WTC11 (cell line): ENCODE data around the gene TBC1D12. TPM values are rescaled to one million over a fixed set of nuclear protein-coding genes. Genes with fewer than 3 reads are reported as not detected.

Experiments used
- ATAC-seq: fragments of 200-7000 bp; cut with Tn5 transposase; 2 replicates; pipeline ENCODE4 v1.10.0; 2021; ENCODE audit warnings: mild to moderate bottlenecking, moderate library complexity
- CTCF ChIA-PET: fragments of 300-600 bp; sonication (Branson Sonifier 250); formaldehyde crosslinking; loops from one replicate; lab custom pipeline; 2021; ENCODE audit warnings: antibody characterized with exemption; lab: Charles Lee
- POLR2A ChIA-PET: fragments of 350-600 bp; sonication (Branson Sonifier 250); formaldehyde crosslinking; loops from one replicate; lab custom pipeline; 2021; ENCODE audit warnings: antibody characterized with exemption; lab: Charles Lee
- DNase-seq: peaks from one replicate; pipeline ENCODE4 v3.0.0; 2021; ENCODE audit warnings: low spot score
- H3K27ac Mint-ChIP-seq: 2 replicates; pipeline ENCODE4 v1.8.0; 2021; ENCODE audit warnings: mixed read lengths
- H3K27me3 Mint-ChIP-seq: 2 replicates; pipeline ENCODE4 v1.8.0; 2021; ENCODE audit warnings: low read depth, mild to moderate bottlenecking, moderate library complexity, mixed read lengths
- H3K36me3 Mint-ChIP-seq: 2 replicates; pipeline ENCODE4 v1.8.0; 2021; ENCODE audit warnings: mixed read lengths
- H3K4me1 Mint-ChIP-seq: 2 replicates; pipeline ENCODE4 v1.8.0; 2022; ENCODE audit warnings: mixed read lengths
- H3K4me3 Mint-ChIP-seq: 2 replicates; pipeline ENCODE4 v1.8.0; 2021; ENCODE audit warnings: mild to moderate bottlenecking, moderate library complexity, mixed read lengths
- H3K9me3 Mint-ChIP-seq: 2 replicates; pipeline ENCODE4 v1.8.0; 2021; ENCODE audit warnings: mixed read lengths
- CREM ChIP-seq: sonication (generic); formaldehyde crosslinking; IDR thresholded peaks from 2 replicates; pipeline ENCODE4 v1.8.1; 2022; ENCODE audit warnings: mild to moderate bottlenecking, missing genetic modification reagents, moderate library complexity
- ESRRA ChIP-seq: sonication (generic); formaldehyde crosslinking; IDR thresholded peaks from 2 replicates; pipeline ENCODE4 v1.8.1; 2022; ENCODE audit warnings: mild to moderate bottlenecking, missing genetic modification reagents, borderline replicate concordance
- NFATC4 ChIP-seq: fragments of 250-450 bp; sonication (Bioruptor Pico); IDR thresholded peaks from 2 replicates; pipeline ENCODE4 v1.9.0; 2021; ENCODE audit warnings: mild to moderate bottlenecking
- NR2C2 ChIP-seq: sonication (generic); formaldehyde crosslinking; IDR thresholded peaks from 2 replicates; pipeline ENCODE4 v1.8.0; 2022; ENCODE audit warnings: mild to moderate bottlenecking, missing genetic modification reagents
- TCF7 ChIP-seq: sonication (generic); formaldehyde crosslinking; IDR thresholded peaks from 2 replicates; pipeline ENCODE4 v1.8.0; 2022; ENCODE audit warnings: mild to moderate bottlenecking, low read depth, missing genetic modification reagents, moderate library complexity
- ZNF121 ChIP-seq: sonication (generic); formaldehyde crosslinking; IDR thresholded peaks from 2 replicates; pipeline ENCODE4 v1.8.0; 2023; ENCODE audit warnings: missing genetic modification reagents
- ZNF138 ChIP-seq: sonication (generic); formaldehyde crosslinking; conservative IDR thresholded peaks from 2 replicates; pipeline ENCODE4 v1.8.1; 2022; ENCODE audit warnings: mild to moderate bottlenecking, moderate library complexity, missing genetic modification reagents
- ZNF396 ChIP-seq: fragments of 250-450 bp; sonication (Bioruptor Pico); IDR thresholded peaks from 2 replicates; pipeline ENCODE4 v1.8.0; 2021; ENCODE audit warnings: mild to moderate bottlenecking, moderate library complexity, borderline replicate concordance
- ZNF423 ChIP-seq: fragments of 250-450 bp; sonication (Bioruptor Pico); IDR thresholded peaks from 2 replicates; pipeline ENCODE4 v2.1.2; 2022; ENCODE audit warnings: mild to moderate bottlenecking, moderate library complexity
- total RNA-seq: library from RNA; stranded (reverse); gene quantifications from 3 replicates; pipeline ENCODE4 v1.2.3, GENCODE V29; 2021
- TF ChIP-seq, protein P1 (sequence below): sonication (generic); formaldehyde crosslinking; IDR thresholded peaks from 2 replicates; pipeline ENCODE4 v1.8.1; 2022; ENCODE audit warnings: mild to moderate bottlenecking, missing genetic modification reagents, moderate library complexity, borderline replicate concordance
- TF ChIP-seq, protein P2 (sequence below): sonication (generic); formaldehyde crosslinking; IDR thresholded peaks from 2 replicates; pipeline ENCODE4 v1.8.1; 2023; ENCODE audit warnings: mild to moderate bottlenecking, missing genetic modification reagents
- TF ChIP-seq, protein P3 (sequence below): sonication (generic); formaldehyde crosslinking; IDR thresholded peaks from 2 replicates; pipeline ENCODE4 v1.8.0; 2023; ENCODE audit warnings: missing genetic modification reagents, mild to moderate bottlenecking, borderline replicate concordance
- TF ChIP-seq, protein P4 (sequence below): sonication (generic); formaldehyde crosslinking; IDR thresholded peaks from 2 replicates; pipeline ENCODE4 v1.8.0; 2022; ENCODE audit warnings: mild to moderate bottlenecking, missing genetic modification reagents

TBC1D12 gene
- total RNA-seq, 1 experiment from 2014 or later = 2.2 TPM

DNA sequence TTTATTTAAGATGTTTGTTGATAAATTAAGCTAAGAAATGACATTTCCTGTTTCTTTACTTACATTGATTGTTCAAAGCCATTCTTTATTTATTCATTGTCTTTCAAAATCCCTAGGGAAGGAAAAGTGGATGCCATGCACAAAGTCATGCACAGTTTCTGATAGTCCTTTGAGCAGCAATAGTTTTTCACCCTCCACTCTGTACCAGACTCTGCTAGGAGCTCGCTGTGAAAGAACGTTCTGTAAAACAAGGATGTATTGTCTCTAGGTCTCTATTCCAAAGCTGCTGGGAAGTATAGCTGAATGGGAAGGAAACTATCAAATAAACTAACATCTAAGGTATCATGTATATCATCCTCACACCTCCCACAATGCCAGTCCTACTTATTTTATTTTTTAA lies 31.8 kb upstream of the TBC1D12 start (continued):
- TF ChIP-seq NFATC4 (no peak), NR2C2 (CRISPR knock-in tag) (no peak)
- TF ChIP-seq, protein P1, sequence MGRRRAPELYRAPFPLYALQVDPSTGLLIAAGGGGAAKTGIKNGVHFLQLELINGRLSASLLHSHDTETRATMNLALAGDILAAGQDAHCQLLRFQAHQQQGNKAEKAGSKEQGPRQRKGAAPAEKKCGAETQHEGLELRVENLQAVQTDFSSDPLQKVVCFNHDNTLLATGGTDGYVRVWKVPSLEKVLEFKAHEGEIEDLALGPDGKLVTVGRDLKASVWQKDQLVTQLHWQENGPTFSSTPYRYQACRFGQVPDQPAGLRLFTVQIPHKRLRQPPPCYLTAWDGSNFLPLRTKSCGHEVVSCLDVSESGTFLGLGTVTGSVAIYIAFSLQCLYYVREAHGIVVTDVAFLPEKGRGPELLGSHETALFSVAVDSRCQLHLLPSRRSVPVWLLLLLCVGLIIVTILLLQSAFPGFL (CRISPR knock-in tag) = no peak

GRCh38 chr10:94375374-94375773 lies 27.0 kb upstream of the TBC1D12 start:
- no peak overlapping the region for H3K4me3 Mint-ChIP-seq
- ATAC-seq (no peak), DNase-seq (no peak)
- CTCF ChIA-PET = no interaction called here
- POLR2A ChIA-PET = no interaction called here
- H3K9me3 Mint-ChIP-seq = no peaks in the 10 kb centered on the region
- no peaks in the 10 kb centered on the region for H3K36me3 Mint-ChIP-seq
- H3K27me3 Mint-ChIP-seq = peaks cover 25% of the 10 kb centered on the region
- no peak overlapping the region for H3K27ac Mint-ChIP-seq
- TF ChIP-seq ZNF121 (CRISPR knock-in tag) (no peak), CREM (CRISPR knock-in tag) (no peak), ZNF423 (CRISPR knock-in tag) (no peak), ESRRA (CRISPR knock-in tag) (no peak), ZNF138 (CRISPR knock-in tag) (no peak), ZNF396 (CRISPR knock-in tag) (no peak), TCF7 (CRISPR knock-in tag) (no peak)
- TF ChIP-seq, protein P2, sequence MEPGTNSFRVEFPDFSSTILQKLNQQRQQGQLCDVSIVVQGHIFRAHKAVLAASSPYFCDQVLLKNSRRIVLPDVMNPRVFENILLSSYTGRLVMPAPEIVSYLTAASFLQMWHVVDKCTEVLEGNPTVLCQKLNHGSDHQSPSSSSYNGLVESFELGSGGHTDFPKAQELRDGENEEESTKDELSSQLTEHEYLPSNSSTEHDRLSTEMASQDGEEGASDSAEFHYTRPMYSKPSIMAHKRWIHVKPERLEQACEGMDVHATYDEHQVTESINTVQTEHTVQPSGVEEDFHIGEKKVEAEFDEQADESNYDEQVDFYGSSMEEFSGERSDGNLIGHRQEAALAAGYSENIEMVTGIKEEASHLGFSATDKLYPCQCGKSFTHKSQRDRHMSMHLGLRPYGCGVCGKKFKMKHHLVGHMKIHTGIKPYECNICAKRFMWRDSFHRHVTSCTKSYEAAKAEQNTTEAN (CRISPR knock-in tag) = no peak
- TF ChIP-seq, protein P3, sequence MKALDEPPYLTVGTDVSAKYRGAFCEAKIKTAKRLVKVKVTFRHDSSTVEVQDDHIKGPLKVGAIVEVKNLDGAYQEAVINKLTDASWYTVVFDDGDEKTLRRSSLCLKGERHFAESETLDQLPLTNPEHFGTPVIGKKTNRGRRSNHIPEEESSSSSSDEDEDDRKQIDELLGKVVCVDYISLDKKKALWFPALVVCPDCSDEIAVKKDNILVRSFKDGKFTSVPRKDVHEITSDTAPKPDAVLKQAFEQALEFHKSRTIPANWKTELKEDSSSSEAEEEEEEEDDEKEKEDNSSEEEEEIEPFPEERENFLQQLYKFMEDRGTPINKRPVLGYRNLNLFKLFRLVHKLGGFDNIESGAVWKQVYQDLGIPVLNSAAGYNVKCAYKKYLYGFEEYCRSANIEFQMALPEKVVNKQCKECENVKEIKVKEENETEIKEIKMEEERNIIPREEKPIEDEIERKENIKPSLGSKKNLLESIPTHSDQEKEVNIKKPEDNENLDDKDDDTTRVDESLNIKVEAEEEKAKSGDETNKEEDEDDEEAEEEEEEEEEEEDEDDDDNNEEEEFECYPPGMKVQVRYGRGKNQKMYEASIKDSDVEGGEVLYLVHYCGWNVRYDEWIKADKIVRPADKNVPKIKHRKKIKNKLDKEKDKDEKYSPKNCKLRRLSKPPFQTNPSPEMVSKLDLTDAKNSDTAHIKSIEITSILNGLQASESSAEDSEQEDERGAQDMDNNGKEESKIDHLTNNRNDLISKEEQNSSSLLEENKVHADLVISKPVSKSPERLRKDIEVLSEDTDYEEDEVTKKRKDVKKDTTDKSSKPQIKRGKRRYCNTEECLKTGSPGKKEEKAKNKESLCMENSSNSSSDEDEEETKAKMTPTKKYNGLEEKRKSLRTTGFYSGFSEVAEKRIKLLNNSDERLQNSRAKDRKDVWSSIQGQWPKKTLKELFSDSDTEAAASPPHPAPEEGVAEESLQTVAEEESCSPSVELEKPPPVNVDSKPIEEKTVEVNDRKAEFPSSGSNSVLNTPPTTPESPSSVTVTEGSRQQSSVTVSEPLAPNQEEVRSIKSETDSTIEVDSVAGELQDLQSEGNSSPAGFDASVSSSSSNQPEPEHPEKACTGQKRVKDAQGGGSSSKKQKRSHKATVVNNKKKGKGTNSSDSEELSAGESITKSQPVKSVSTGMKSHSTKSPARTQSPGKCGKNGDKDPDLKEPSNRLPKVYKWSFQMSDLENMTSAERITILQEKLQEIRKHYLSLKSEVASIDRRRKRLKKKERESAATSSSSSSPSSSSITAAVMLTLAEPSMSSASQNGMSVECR (CRISPR knock-in tag) = no peak
- TF ChIP-seq, protein P4, sequence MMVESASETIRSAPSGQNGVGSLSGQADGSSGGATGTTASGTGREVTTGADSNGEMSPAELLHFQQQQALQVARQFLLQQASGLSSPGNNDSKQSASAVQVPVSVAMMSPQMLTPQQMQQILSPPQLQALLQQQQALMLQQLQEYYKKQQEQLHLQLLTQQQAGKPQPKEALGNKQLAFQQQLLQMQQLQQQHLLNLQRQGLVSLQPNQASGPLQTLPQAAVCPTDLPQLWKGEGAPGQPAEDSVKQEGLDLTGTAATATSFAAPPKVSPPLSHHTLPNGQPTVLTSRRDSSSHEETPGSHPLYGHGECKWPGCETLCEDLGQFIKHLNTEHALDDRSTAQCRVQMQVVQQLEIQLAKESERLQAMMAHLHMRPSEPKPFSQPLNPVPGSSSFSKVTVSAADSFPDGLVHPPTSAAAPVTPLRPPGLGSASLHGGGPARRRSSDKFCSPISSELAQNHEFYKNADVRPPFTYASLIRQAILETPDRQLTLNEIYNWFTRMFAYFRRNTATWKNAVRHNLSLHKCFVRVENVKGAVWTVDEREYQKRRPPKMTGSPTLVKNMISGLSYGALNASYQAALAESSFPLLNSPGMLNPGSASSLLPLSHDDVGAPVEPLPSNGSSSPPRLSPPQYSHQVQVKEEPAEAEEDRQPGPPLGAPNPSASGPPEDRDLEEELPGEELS = no peak
- H3K4me1 Mint-ChIP-seq = no peaks in the 10 kb centered on the region

GRCh38 chr10:94376865-94377264 lies 25.5 kb upstream of the TBC1D12 start:
- Mint-ChIP-seq H3K36me3 (no peaks in the 10 kb centered on the region), H3K4me3 (no peak overlapping the region), H3K27ac (no peak overlapping the region), H3K4me1 (no peaks in the 10 kb centered on the region), H3K9me3 (no peaks in the 10 kb centered on the region), H3K27me3 (peaks cover 19% of the 10 kb centered on the region)
- DNase-seq (no peak), ATAC-seq (no peak)
- ChIA-PET POLR2A (no interaction called here), CTCF (no interaction called here)
- TF ChIP-seq CREM (CRISPR knock-in tag) = no peak
